IMR-90 (cell line): ENCODE data around the gene HSP90AB1.

Experiments
- BHLHE40 ChIP-seq: fragments of 150-350 bp; IDR thresholded peaks from 2 replicates; pipeline ENCODE4 v1.6.1; 2016; ENCODE audit warnings: mild to moderate bottlenecking, low read depth, low read length
- CEBPB ChIP-seq: IDR thresholded peaks from 2 replicates; pipeline ENCODE4 v1.6.1; 2012; ENCODE audit warnings: low read depth, low read length, improper control_type of control experiment
- CHD1 ChIP-seq: IDR thresholded peaks from 2 replicates; pipeline ENCODE4 v1.6.1; 2012; ENCODE audit warnings: low read depth, low read length, improper control_type of control experiment
- FOS ChIP-seq: fragments of 150-350 bp; IDR thresholded peaks from 2 replicates; pipeline ENCODE4 v1.6.1; 2016; ENCODE audit warnings: low read depth, low read length
- MAZ ChIP-seq: IDR thresholded peaks from 2 replicates; pipeline ENCODE4 v1.6.1; 2012; ENCODE audit warnings: low read depth, mild to moderate bottlenecking, low read length, improper control_type of control experiment, moderate library complexity, borderline replicate concordance
- MXI1 ChIP-seq: IDR thresholded peaks from 2 replicates; pipeline ENCODE4 v1.6.1; 2012; ENCODE audit warnings: low read depth, mild to moderate bottlenecking, low read length, moderate library complexity, borderline replicate concordance
- NFE2L2 ChIP-seq: fragments of 150-350 bp; IDR thresholded peaks from 2 replicates; pipeline ENCODE4 v1.6.1; 2016; ENCODE audit warnings: low read depth, mild to moderate bottlenecking, low read length
- POLR2A ChIP-seq: IDR thresholded peaks from 2 replicates; pipeline ENCODE4 v1.6.1; 2012; ENCODE audit warnings: mild to moderate bottlenecking, low read depth, low read length
- RAD21 ChIP-seq: IDR thresholded peaks from 2 replicates; pipeline ENCODE4 v1.6.1; 2012; ENCODE audit warnings: low read length, improper control_type of control experiment
- RCOR1 ChIP-seq: IDR thresholded peaks from 2 replicates; pipeline ENCODE4 v1.6.1; 2012; ENCODE audit warnings: mild to moderate bottlenecking, low read length, improper control_type of control experiment; ENCODE audit not compliant: insufficient replicate concordance
- RFX5 ChIP-seq: IDR thresholded peaks from 2 replicates; pipeline ENCODE4 v1.8.0; 2012; ENCODE audit warnings: low read depth, mild to moderate bottlenecking, low read length, moderate library complexity
- TF ChIP-seq, protein P1 (sequence below): conservative IDR thresholded peaks from 2 replicates; pipeline ENCODE4 v1.5.1; 2012; ENCODE audit warnings: mild to moderate bottlenecking, low read depth, low read length, improper control_type of control experiment
- TF ChIP-seq, protein P2 (sequence below): fragments of 150-350 bp; IDR thresholded peaks from 2 replicates; pipeline ENCODE4 v1.6.1; 2017; ENCODE audit warnings: mild to moderate bottlenecking, antibody characterized with exemption, low read length, low read depth

DNA sequence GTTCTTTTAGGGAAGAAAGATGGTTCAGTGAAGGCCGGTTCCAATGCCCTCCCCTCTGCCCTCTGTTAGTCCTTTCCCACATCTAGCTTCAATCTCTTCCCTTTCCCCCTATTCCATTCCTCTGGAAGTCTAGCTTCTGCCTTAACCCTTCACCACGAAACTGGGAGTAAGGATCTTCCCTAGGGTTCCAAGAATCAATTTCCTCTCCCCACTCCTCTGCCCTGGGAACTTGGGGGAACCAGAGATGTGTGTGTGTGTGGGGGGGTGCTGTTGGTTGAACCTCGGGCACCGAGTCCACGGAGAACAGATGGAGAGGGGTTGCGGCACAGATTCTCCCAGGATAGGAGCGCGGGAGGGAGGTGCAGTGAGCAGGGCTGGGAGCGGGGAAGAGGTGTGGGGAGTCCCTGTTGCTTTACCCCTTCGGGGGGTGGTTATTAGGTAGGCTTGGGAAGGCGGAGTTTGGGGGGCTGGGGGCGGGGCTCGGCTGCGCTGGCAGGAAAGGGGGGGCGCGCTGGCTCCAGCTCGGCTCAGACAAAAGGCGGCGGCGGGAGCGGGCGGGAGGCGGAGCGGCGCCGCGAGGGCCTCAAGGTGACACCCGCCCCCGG, 23.1 kb downstream of the HSP90AB1 start, which contains the start of gene TMEM151B:
- TF ChIP-seq BHLHE40 (no peak), MXI1 (no peak), POLR2A (no peak), MAZ (no peak), RFX5 (no peak), RAD21 (no peak), CEBPB (no peak), CHD1 (no peak), FOS (no peak), NFE2L2 (no peak), RCOR1 (no peak)
- TF ChIP-seq, protein P1, sequence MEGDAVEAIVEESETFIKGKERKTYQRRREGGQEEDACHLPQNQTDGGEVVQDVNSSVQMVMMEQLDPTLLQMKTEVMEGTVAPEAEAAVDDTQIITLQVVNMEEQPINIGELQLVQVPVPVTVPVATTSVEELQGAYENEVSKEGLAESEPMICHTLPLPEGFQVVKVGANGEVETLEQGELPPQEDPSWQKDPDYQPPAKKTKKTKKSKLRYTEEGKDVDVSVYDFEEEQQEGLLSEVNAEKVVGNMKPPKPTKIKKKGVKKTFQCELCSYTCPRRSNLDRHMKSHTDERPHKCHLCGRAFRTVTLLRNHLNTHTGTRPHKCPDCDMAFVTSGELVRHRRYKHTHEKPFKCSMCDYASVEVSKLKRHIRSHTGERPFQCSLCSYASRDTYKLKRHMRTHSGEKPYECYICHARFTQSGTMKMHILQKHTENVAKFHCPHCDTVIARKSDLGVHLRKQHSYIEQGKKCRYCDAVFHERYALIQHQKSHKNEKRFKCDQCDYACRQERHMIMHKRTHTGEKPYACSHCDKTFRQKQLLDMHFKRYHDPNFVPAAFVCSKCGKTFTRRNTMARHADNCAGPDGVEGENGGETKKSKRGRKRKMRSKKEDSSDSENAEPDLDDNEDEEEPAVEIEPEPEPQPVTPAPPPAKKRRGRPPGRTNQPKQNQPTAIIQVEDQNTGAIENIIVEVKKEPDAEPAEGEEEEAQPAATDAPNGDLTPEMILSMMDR = no peak
- TF ChIP-seq, protein P2, sequence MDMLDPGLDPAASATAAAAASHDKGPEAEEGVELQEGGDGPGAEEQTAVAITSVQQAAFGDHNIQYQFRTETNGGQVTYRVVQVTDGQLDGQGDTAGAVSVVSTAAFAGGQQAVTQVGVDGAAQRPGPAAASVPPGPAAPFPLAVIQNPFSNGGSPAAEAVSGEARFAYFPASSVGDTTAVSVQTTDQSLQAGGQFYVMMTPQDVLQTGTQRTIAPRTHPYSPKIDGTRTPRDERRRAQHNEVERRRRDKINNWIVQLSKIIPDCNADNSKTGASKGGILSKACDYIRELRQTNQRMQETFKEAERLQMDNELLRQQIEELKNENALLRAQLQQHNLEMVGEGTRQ = no peak
